ENCODE measurements around the gene LRRC26.

DNA sequence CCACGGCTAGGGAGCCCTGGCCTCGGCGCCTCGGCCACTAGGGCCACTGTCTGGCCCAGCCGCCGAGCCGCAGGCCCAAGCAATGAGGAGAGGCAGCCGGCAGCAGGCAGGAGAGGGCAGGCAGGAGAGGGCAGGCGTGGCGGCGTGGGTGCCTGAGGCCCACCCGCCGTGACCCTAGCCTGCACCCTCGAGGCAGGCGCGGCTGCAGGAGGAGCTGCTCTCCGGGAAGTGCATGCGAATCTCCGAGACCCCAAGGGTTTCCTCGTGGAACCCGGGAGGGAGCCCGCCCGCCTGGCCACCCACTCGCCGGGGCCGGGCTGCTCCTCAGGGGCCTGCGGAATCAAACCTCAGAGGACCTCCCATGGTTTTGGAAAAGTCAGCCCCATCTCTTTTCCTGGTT lies 21.6 kb downstream of the LRRC26 start:
- TF ChIP-seq, protein P1, sequence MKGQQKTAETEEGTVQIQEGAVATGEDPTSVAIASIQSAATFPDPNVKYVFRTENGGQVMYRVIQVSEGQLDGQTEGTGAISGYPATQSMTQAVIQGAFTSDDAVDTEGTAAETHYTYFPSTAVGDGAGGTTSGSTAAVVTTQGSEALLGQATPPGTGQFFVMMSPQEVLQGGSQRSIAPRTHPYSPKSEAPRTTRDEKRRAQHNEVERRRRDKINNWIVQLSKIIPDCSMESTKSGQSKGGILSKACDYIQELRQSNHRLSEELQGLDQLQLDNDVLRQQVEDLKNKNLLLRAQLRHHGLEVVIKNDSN (CRISPR knock-in tag; IDR thresholded peaks at IDR 0.05): no peak
- no peak for TF ChIP-seq GTF2I (CRISPR knock-in tag; conservative IDR thresholded peaks at IDR 0.05)
- no peak for TF ChIP-seq HMGA2 (CRISPR knock-in tag; IDR thresholded peaks at IDR 0.05)
- no peak for TF ChIP-seq ETV6 (CRISPR knock-in tag; IDR thresholded peaks at IDR 0.05)
- TF ChIP-seq CTCF (IDR thresholded peaks at IDR 0.05): no peak
